Memory B cell (primary cell): ENCODE measurements around the gene CNTD1.

Source experiments
- ATAC-seq: fragments of 150-1000 bp; cut with Tn5 transposase; 2 replicates; pipeline ENCODE4 v1.10.0; 2021; ENCODE audit warnings: low read depth, mild to moderate bottlenecking, moderate library complexity
- DNase-seq, 2 donors: peaks; one replicate each; pipeline ENCODE4 v3.0.0; 2022; ENCODE audit warnings: low spot score in 2 of 2
- H3K27ac Mint-ChIP-seq: one replicate; pipeline ENCODE4 v1.8.0; 2022; ENCODE audit warnings: mild to moderate bottlenecking, moderate library complexity, mixed read lengths
- H3K27me3 Mint-ChIP-seq: one replicate; pipeline ENCODE4 v1.8.0; 2022; ENCODE audit warnings: mixed read lengths
- H3K36me3 Mint-ChIP-seq: one replicate; pipeline ENCODE4 v1.8.0; 2022; ENCODE audit warnings: mild to moderate bottlenecking, mixed read lengths
- H3K4me1 Mint-ChIP-seq: one replicate; pipeline ENCODE4 v1.8.0; 2022; ENCODE audit warnings: mixed read lengths
- H3K4me3 Mint-ChIP-seq: one replicate; pipeline ENCODE4 v1.8.0; 2022; ENCODE audit warnings: mild to moderate bottlenecking, moderate library complexity, mixed read lengths
- H3K9me3 Mint-ChIP-seq: one replicate; pipeline ENCODE4 v1.8.0; 2022; ENCODE audit warnings: mixed read lengths

The CNTD1 gene

GRCh38 chr17:42806249-42806648 lies 7.6 kb downstream of the CNTD1 start:
- Mint-ChIP-seq H3K27me3 (no peaks in the 10 kb centered on the region), H3K27ac (no peak overlapping the region)
- ATAC-seq, result no peak

GRCh38 chr17:42809250-42809649 lies 10.6 kb downstream of the CNTD1 start:
- Mint-ChIP-seq H3K27ac (no peak overlapping the region), H3K27me3 (no peaks in the 10 kb centered on the region), H3K9me3 (no peaks in the 10 kb centered on the region), H3K4me3 (no peak overlapping the region), H3K4me1 (no peaks in the 10 kb centered on the region), H3K36me3 (peaks cover 18% of the 10 kb centered on the region)
- no peak for ATAC-seq
- DNase-seq, result no peak

More at GRCh38 chr17:42806249-42806648, 7.6 kb downstream of the CNTD1 start:
- H3K4me3 Mint-ChIP-seq, result no peak overlapping the region
- peaks cover 8% of the 10 kb centered on the region for H3K36me3 Mint-ChIP-seq
- no peaks in the 10 kb centered on the region for H3K9me3 Mint-ChIP-seq
- DNase-seq, result no peak
- H3K4me1 Mint-ChIP-seq, result no peaks in the 10 kb centered on the region

GRCh38 chr17:42814633-42815399 lies 16.2 kb downstream of the CNTD1 start:
- DNase-seq, result no peak
- H3K36me3 Mint-ChIP-seq, result peaks cover 40% of the 10 kb centered on the region
- no peaks in the 10 kb centered on the region for H3K9me3 Mint-ChIP-seq
- ATAC-seq, result no peak
- no peak overlapping the region for H3K27ac Mint-ChIP-seq
- peaks cover 3% of the 10 kb centered on the region for H3K4me1 Mint-ChIP-seq
- no peaks in the 10 kb centered on the region for H3K27me3 Mint-ChIP-seq
- no peak overlapping the region for H3K4me3 Mint-ChIP-seq

GRCh38 chr17:42817866-42818265 lies 19.2 kb downstream of the CNTD1 start:
- Mint-ChIP-seq H3K27me3 (no peaks in the 10 kb centered on the region), H3K4me3 (no peak overlapping the region), H3K9me3 (no peaks in the 10 kb centered on the region), H3K4me1 (peaks cover 8% of the 10 kb centered on the region), H3K27ac (no peak overlapping the region), H3K36me3 (peaks cover 40% of the 10 kb centered on the region)
- ATAC-seq (no peak), DNase-seq (no peak)

GRCh38 chr17:42818379-42818778 lies 19.7 kb downstream of the CNTD1 start:
- no peak for DNase-seq
- Mint-ChIP-seq H3K36me3 (peaks cover 40% of the 10 kb centered on the region), H3K4me3 (no peak overlapping the region), H3K27me3 (no peaks in the 10 kb centered on the region), H3K27ac (no peak overlapping the region), H3K9me3 (no peaks in the 10 kb centered on the region), H3K4me1 (peaks cover 9% of the 10 kb centered on the region)
- no peak for ATAC-seq

- no peak overlapping the region for H3K4me3 Mint-ChIP-seq
- peak; percentile 46 to 55 for DNase-seq
- H3K4me1 Mint-ChIP-seq, result peaks cover 12% of the 10 kb centered on the region
- H3K27me3 Mint-ChIP-seq, result no peaks in the 10 kb centered on the region
- no peaks in the 10 kb centered on the region for H3K9me3 Mint-ChIP-seq
- H3K36me3 Mint-ChIP-seq, result peaks cover 32% of the 10 kb centered on the region
- peak; percentile 35 for ATAC-seq
- H3K27ac Mint-ChIP-seq, result no peak overlapping the region
These were observed 21.4 kb downstream of the CNTD1 start for GRCh38 chr17:42819939-42820535.

- Mint-ChIP-seq H3K27me3 (no peaks in the 10 kb centered on the region), H3K27ac (no peak overlapping the region), H3K4me1 (peaks cover 12% of the 10 kb centered on the region), H3K36me3 (peaks cover 24% of the 10 kb centered on the region), H3K9me3 (no peaks in the 10 kb centered on the region), H3K4me3 (no peak overlapping the region)
- no peak for ATAC-seq
- DNase-seq, result no peak
These were observed 22.5 kb downstream of the CNTD1 start for GRCh38 chr17:42821176-42821575.

- Mint-ChIP-seq H3K27ac (no peak overlapping the region), H3K4me3 (no peak overlapping the region), H3K4me1 (peaks cover 12% of the 10 kb centered on the region), H3K36me3 (no peaks in the 10 kb centered on the region), H3K27me3 (no peaks in the 10 kb centered on the region), H3K9me3 (no peaks in the 10 kb centered on the region)
- ATAC-seq, result no peak
- no peak for DNase-seq
These were observed 28.8 kb downstream of the CNTD1 start for GRCh38 chr17:42827472-42827871.

- no peaks in the 10 kb centered on the region for H3K36me3 Mint-ChIP-seq
- ATAC-seq, result no peak
- H3K27me3 Mint-ChIP-seq, result no peaks in the 10 kb centered on the region
- no peak for DNase-seq
- H3K4me3 Mint-ChIP-seq, result no peak overlapping the region
- peaks cover 14% of the 10 kb centered on the region for H3K4me1 Mint-ChIP-seq
- no peaks in the 10 kb centered on the region for H3K9me3 Mint-ChIP-seq
- no peak overlapping the region for H3K27ac Mint-ChIP-seq
These were observed 32.3 kb downstream of the CNTD1 start for GRCh38 chr17:42830971-42831370.

GRCh38 chr17:42832213-42832933 lies 33.7 kb downstream of the CNTD1 start:
- no peaks in the 10 kb centered on the region for H3K27me3 Mint-ChIP-seq
- ATAC-seq (peak; percentile 11), DNase-seq (no peak)
- peaks cover 14% of the 10 kb centered on the region for H3K4me1 Mint-ChIP-seq
- H3K36me3 Mint-ChIP-seq, result no peaks in the 10 kb centered on the region
- H3K4me3 Mint-ChIP-seq, result peak overlapping the region; percentile 97
- H3K9me3 Mint-ChIP-seq, result no peaks in the 10 kb centered on the region
- H3K27ac Mint-ChIP-seq, result peak overlapping the region; percentile 99

- no peaks in the 10 kb centered on the region for H3K27me3 Mint-ChIP-seq
- DNase-seq, result peak; percentile 86 to 93
- H3K9me3 Mint-ChIP-seq, result no peaks in the 10 kb centered on the region
- peak within 1 kb of the TSS; percentile 97 for H3K4me3 Mint-ChIP-seq
- H3K27ac Mint-ChIP-seq, result peak within 1 kb of the TSS; percentile 99
- H3K36me3 Mint-ChIP-seq, result peaks cover 4% of the 10 kb centered on the region
- ATAC-seq, result peak; percentile 90
- peaks cover 14% of the 10 kb centered on the region for H3K4me1 Mint-ChIP-seq
These were observed 34.5 kb downstream of the CNTD1 start, which contains the start of gene PSME3 for GRCh38 chr17:42832934-42833766. PSME3 (plus strand) TSS chr17:42833397; CDS start chr17:42833632, 235 bp downstream.

GRCh38 chr17:42833767-42834422 lies 35.2 kb downstream of the CNTD1 start:
- peaks cover 4% of the 10 kb centered on the region for H3K36me3 Mint-ChIP-seq
- ATAC-seq (no peak), DNase-seq (no peak)
- peaks cover 14% of the 10 kb centered on the region for H3K4me1 Mint-ChIP-seq
- H3K9me3 Mint-ChIP-seq, result no peaks in the 10 kb centered on the region
- H3K4me3 Mint-ChIP-seq, result peak overlapping the region; percentile 97
- peak overlapping the region; percentile 99 for H3K27ac Mint-ChIP-seq
- H3K27me3 Mint-ChIP-seq, result no peaks in the 10 kb centered on the region

GRCh38 chr17:42835732-42836131 lies 37.1 kb downstream of the CNTD1 start:
- DNase-seq (no peak), ATAC-seq (no peak)
- no peaks in the 10 kb centered on the region for H3K9me3 Mint-ChIP-seq
- H3K27me3 Mint-ChIP-seq, result no peaks in the 10 kb centered on the region
- no peak overlapping the region for H3K4me3 Mint-ChIP-seq
- H3K4me1 Mint-ChIP-seq, result peaks cover 14% of the 10 kb centered on the region
- H3K36me3 Mint-ChIP-seq, result peaks cover 7% of the 10 kb centered on the region
- no peak overlapping the region for H3K27ac Mint-ChIP-seq
